Gastrocnemius medialis (tissue), 4 donors: Measurements from ENCODE around the gene COMTD1.

ENCODE experiments used
- POLR2A ChIP-seq, 2 donors: fragments of 450-650 bp; IDR thresholded peaks; one replicate each; pipeline ENCODE4 v1.6.1; 2017; ENCODE audit warnings: antibody characterized with exemption in 2 of 2, mild to moderate bottlenecking in 2 of 2, moderate library complexity in 2 of 2
- TF ChIP-seq, protein P1 (sequence below), 5 experiments: fragments of 450-650 bp in 3 of 5; fragments of 200-600 bp in 2 of 5; sonication (generic) in 2 of 5; IDR thresholded peaks in 4 of 5; conservative IDR thresholded peaks in 1 of 5; 1 replicate in 4 of 5; 2 replicates in 1 of 5; pipeline ENCODE4 v1.5.1; 2016 to 2019; ENCODE audit warnings: antibody characterized with exemption in 5 of 5, mild to moderate bottlenecking in 3 of 5, moderate library complexity in 3 of 5

DNA sequence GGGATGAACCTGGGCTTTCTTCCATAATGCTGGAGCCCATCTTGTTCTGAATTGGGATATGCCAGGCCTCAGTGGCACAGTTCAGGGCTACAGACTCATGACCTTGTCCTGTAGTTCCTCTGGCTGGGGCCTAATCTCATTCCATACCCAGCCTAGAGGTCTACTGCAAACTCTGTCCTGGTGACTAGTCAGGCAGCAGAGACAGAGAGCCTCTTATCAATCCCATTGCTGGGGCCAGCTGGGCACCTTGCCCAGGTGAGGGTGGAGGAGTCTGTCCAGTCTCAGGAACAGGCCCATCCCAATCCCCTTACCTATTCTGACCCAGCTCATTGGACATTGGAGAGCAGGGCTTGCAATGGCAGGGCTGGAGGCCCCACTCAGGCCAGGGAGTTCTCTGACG is 28.0 kb upstream of the COMTD1 start:
- no peak for TF ChIP-seq POLR2A (IDR thresholded peaks at IDR 0.05)
- TF ChIP-seq, protein P1, sequence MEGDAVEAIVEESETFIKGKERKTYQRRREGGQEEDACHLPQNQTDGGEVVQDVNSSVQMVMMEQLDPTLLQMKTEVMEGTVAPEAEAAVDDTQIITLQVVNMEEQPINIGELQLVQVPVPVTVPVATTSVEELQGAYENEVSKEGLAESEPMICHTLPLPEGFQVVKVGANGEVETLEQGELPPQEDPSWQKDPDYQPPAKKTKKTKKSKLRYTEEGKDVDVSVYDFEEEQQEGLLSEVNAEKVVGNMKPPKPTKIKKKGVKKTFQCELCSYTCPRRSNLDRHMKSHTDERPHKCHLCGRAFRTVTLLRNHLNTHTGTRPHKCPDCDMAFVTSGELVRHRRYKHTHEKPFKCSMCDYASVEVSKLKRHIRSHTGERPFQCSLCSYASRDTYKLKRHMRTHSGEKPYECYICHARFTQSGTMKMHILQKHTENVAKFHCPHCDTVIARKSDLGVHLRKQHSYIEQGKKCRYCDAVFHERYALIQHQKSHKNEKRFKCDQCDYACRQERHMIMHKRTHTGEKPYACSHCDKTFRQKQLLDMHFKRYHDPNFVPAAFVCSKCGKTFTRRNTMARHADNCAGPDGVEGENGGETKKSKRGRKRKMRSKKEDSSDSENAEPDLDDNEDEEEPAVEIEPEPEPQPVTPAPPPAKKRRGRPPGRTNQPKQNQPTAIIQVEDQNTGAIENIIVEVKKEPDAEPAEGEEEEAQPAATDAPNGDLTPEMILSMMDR (IDR thresholded peaks at IDR 0.05 in 4 of 5, conservative IDR thresholded peaks at IDR 0.05 in 1 of 5): no peak
